OCI-LY1 (cell line): ENCODE measurements around the gene GALNT7.

Experiments
- H2AFZ ChIP-seq: fragments of 200-600 bp; sonication (generic), shearing (Covaris generic); 2 replicates; pipeline ENCODE4 v1.6.0; 2014; ENCODE audit warnings: antibody characterized with exemption, mild to moderate bottlenecking, low read length
- H3F3A ChIP-seq: fragments of 200-600 bp; sonication (generic), shearing (Covaris generic); 2 replicates; pipeline ENCODE4 v1.6.0; 2014; ENCODE audit warnings: mild to moderate bottlenecking, antibody characterized with exemption, low read length, moderate library complexity; ENCODE audit not compliant: insufficient read depth
- H3K27ac ChIP-seq: fragments of 200-600 bp; sonication (generic); 2 replicates; pipeline ENCODE4 v1.5.1; 2014; ENCODE audit warnings: low read length, mixed run types, mild to moderate bottlenecking, low read depth; ENCODE audit not compliant: poor library complexity, severe bottlenecking
- H3K27me3 ChIP-seq: fragments of 200-600 bp; sonication (generic); 2 replicates; pipeline ENCODE4 v1.6.0; 2014; ENCODE audit warnings: antibody characterized with exemption, mild to moderate bottlenecking, low read length, moderate library complexity; ENCODE audit not compliant: insufficient read depth
- H3K36me3 ChIP-seq: fragments of 200-600 bp; sonication (generic); 2 replicates; pipeline ENCODE4 v1.6.1; 2014; ENCODE audit warnings: mild to moderate bottlenecking, antibody characterized with exemption, low read length, moderate library complexity, mixed read lengths; ENCODE audit not compliant: insufficient read depth
- H3K4me1 ChIP-seq: fragments of 200-600 bp; sonication (generic); 2 replicates; pipeline ENCODE4 v1.5.1; 2014; ENCODE audit warnings: mild to moderate bottlenecking, low read length, moderate library complexity; ENCODE audit not compliant: insufficient read depth, severe bottlenecking
- H3K4me2 ChIP-seq: fragments of 200-600 bp; sonication (generic), shearing (Covaris generic); 2 replicates; pipeline ENCODE4 v1.6.1; 2014; ENCODE audit warnings: low read length
- H3K4me3 ChIP-seq: fragments of 200-600 bp; sonication (generic); 2 replicates; pipeline ENCODE4 v1.5.1; 2014; ENCODE audit warnings: low read length, low read depth, mild to moderate bottlenecking, mixed read lengths; ENCODE audit not compliant: poor library complexity, severe bottlenecking
- H3K79me2 ChIP-seq: fragments of 200-600 bp; shearing (Covaris generic); 2 replicates; pipeline ENCODE4 v1.6.1; 2016; ENCODE audit warnings: mixed run types, low read length, mixed read lengths; ENCODE audit not compliant: insufficient read depth
- H3K9ac ChIP-seq: fragments of 200-600 bp; sonication (generic), shearing (Covaris generic); 2 replicates; pipeline ENCODE4 v1.6.1; 2014; ENCODE audit warnings: mild to moderate bottlenecking, low read length, mixed read lengths
- H3K9me2 ChIP-seq: fragments of 200-600 bp; sonication (generic), shearing (Covaris generic); 2 replicates; pipeline ENCODE4 v1.6.1; 2014; ENCODE audit warnings: low read depth, mild to moderate bottlenecking, low read length, mixed read lengths
- H3K9me3 ChIP-seq: fragments of 200-600 bp; shearing (Covaris generic); 2 replicates; pipeline ENCODE4 v1.6.1; 2014; ENCODE audit warnings: low read length, mixed read lengths
- H4K20me1 ChIP-seq: fragments of 200-600 bp; sonication (generic), shearing (Covaris generic); 2 replicates; pipeline ENCODE4 v1.6.0; 2016; ENCODE audit warnings: mild to moderate bottlenecking, low read length; ENCODE audit not compliant: insufficient read depth
- EZH2 ChIP-seq: fragments of 200-600 bp; sonication (generic), shearing (Covaris generic); IDR thresholded peaks from 2 replicates; pipeline ENCODE4 v1.8.0; 2017; ENCODE audit warnings: borderline replicate concordance, mixed run types, mild to moderate bottlenecking, antibody characterized with exemption, low read length, moderate library complexity, mixed read lengths
- TF ChIP-seq, protein P1 (sequence below): fragments of 200-600 bp; sonication (generic), shearing (Covaris generic); IDR thresholded peaks from 2 replicates; pipeline ENCODE4 v1.5.1; 2017; ENCODE audit warnings: mild to moderate bottlenecking, antibody characterized with exemption, low read length, moderate library complexity, mixed read lengths

GALNT7 gene

DNA sequence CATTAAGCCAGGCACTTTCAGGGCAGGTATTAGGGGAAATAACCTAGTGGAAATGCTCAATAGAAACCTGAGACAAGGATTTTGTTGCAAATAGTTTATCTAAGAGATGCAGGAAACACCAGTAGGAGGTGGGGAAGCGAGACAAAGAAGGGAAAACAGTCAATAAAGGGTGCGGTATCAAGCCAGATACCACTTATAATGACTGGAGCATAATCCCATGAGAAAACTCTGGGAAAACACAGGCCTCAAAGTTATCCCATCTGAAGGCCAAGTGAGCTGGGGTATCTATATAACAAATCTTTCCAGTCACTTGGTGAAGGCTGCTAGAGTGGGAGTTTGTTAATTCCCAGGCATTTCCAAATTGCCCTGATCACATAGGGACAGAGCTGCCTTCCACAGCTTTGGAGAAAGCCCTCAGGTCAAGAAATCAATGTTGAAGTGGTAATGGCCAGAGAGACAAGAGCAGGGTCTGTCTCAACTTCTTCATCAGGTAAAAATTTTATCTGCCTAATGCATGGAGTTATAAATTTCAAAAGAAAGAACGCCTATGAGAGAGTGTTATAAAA, 175.3 kb downstream of the GALNT7 start:
- no peak overlapping the region for H3K4me3 ChIP-seq
- TF ChIP-seq, protein P1, sequence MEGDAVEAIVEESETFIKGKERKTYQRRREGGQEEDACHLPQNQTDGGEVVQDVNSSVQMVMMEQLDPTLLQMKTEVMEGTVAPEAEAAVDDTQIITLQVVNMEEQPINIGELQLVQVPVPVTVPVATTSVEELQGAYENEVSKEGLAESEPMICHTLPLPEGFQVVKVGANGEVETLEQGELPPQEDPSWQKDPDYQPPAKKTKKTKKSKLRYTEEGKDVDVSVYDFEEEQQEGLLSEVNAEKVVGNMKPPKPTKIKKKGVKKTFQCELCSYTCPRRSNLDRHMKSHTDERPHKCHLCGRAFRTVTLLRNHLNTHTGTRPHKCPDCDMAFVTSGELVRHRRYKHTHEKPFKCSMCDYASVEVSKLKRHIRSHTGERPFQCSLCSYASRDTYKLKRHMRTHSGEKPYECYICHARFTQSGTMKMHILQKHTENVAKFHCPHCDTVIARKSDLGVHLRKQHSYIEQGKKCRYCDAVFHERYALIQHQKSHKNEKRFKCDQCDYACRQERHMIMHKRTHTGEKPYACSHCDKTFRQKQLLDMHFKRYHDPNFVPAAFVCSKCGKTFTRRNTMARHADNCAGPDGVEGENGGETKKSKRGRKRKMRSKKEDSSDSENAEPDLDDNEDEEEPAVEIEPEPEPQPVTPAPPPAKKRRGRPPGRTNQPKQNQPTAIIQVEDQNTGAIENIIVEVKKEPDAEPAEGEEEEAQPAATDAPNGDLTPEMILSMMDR, result no peak
- TF ChIP-seq EZH2, result no peak
- no peaks in the 10 kb centered on the region for H3F3A ChIP-seq
- H3K27ac ChIP-seq, result no peak overlapping the region
- H3K79me2 ChIP-seq, result no peaks in the 10 kb centered on the region
- H2AFZ ChIP-seq, result no peak overlapping the region
- H3K4me2 ChIP-seq, result no peak overlapping the region
- H4K20me1 ChIP-seq, result no peaks in the 10 kb centered on the region
- H3K9me2 ChIP-seq, result no peaks in the 10 kb centered on the region
- H3K27me3 ChIP-seq, result no peaks in the 10 kb centered on the region
- no peaks in the 10 kb centered on the region for H3K36me3 ChIP-seq
- H3K4me1 ChIP-seq, result peaks cover 19% of the 10 kb centered on the region
- no peaks in the 10 kb centered on the region for H3K9me3 ChIP-seq
- no peak overlapping the region for H3K9ac ChIP-seq

DNA sequence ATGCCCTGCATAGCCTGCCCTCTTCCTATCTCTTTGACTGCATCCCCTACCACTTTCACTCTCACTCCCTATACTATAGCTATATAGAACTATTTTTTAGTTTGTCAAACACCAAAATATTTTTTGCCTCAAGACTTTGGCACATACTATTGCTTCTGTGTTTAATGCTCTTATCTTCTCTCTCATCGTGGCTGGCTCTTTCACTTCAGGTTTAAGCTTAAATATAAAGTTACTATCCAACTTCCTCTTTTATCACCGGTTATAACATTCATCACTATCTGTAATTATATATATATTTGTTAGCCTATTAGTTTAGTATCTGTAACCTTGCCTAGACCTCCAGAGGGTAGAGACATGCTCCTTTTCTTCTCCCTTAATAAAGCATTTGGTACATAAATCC, 177.0 kb downstream of the GALNT7 start:
- H4K20me1 ChIP-seq, result no peaks in the 10 kb centered on the region
- no peak overlapping the region for H3K4me2 ChIP-seq
- no peaks in the 10 kb centered on the region for H3F3A ChIP-seq
- no peak overlapping the region for H3K4me3 ChIP-seq
- no peaks in the 10 kb centered on the region for H3K9me3 ChIP-seq
- no peaks in the 10 kb centered on the region for H3K27me3 ChIP-seq
- no peak overlapping the region for H3K9ac ChIP-seq
- TF ChIP-seq, protein P1, result no peak
- TF ChIP-seq EZH2, result no peak
- H3K9me2 ChIP-seq, result no peaks in the 10 kb centered on the region
- no peak overlapping the region for H3K27ac ChIP-seq
- no peak overlapping the region for H2AFZ ChIP-seq
- peaks cover 6% of the 10 kb centered on the region for H3K4me1 ChIP-seq
- H3K79me2 ChIP-seq, result no peaks in the 10 kb centered on the region
- H3K36me3 ChIP-seq, result no peaks in the 10 kb centered on the region

DNA sequence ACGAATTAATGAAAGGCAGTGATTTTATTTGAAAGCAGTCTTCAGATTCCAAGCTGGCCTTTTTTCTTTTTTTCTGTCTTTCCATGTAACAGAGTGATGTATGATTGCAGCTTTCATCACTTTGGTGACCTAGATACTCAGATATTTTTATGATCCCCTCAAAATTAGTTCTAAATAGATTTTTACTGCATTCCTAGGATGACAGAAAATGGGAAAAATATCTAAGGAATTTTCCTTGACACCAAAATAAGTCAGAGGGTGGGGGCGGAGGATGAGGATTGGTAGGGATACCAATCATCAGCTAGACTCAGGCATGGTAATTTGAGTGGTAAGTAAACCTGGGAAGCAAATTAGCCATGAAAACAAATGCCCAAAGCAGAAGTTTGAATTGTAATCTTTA, 177.5 kb downstream of the GALNT7 start:
- Histone ChIP-seq H3K36me3 (no peaks in the 10 kb centered on the region), H3K4me3 (no peak overlapping the region), H2AFZ (no peak overlapping the region), H3F3A (no peaks in the 10 kb centered on the region), H3K9me2 (no peaks in the 10 kb centered on the region), H3K27ac (no peak overlapping the region), H4K20me1 (no peaks in the 10 kb centered on the region), H3K4me1 (peaks cover 2% of the 10 kb centered on the region), H3K9me3 (no peaks in the 10 kb centered on the region), H3K27me3 (no peaks in the 10 kb centered on the region), H3K79me2 (no peaks in the 10 kb centered on the region), H3K4me2 (no peak overlapping the region), H3K9ac (no peak overlapping the region)
- no peak for TF ChIP-seq EZH2
- TF ChIP-seq, protein P1, result no peak
